SU-DHL-6 (cell line): ENCODE measurements around the gene SLC25A12.

ENCODE experiments used
- EZH2phosphoT487 ChIP-seq: fragments of 200-600 bp; sonication (generic), shearing (Covaris generic); conservative IDR thresholded peaks from 2 replicates; pipeline ENCODE4 v1.6.1; 2018; ENCODE audit warnings: mild to moderate bottlenecking, antibody characterized with exemption, low read length, moderate library complexity, mixed read lengths
- TF ChIP-seq, protein P1 (sequence below): fragments of 200-600 bp; sonication (generic); IDR thresholded peaks from one replicate; pipeline ENCODE4 v1.5.1; 2017; ENCODE audit warnings: antibody characterized with exemption, mild to moderate bottlenecking, low read length, moderate library complexity; ENCODE audit not compliant: insufficient read depth, poor library complexity, severe bottlenecking

DNA sequence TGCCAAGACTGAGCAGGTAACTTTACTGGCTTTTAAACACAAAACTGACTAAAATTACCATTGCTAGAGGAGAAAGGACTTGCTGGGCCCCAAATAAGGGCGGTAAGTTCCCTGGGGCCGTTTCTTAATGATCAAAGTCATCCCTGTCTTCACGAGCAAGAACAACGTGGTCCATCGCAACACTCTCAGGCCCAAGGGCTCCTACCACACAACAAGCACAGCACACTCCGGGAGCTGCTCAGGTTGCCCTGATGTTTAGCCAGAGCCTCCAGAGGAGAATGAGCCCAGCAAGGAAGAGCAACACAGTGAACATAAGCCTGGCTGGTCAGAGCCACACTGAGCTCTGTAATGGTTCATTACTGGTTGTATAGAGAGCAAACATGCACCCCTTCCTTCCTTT is 104.1 kb downstream of the SLC25A12 start:
- TF ChIP-seq, protein P1, sequence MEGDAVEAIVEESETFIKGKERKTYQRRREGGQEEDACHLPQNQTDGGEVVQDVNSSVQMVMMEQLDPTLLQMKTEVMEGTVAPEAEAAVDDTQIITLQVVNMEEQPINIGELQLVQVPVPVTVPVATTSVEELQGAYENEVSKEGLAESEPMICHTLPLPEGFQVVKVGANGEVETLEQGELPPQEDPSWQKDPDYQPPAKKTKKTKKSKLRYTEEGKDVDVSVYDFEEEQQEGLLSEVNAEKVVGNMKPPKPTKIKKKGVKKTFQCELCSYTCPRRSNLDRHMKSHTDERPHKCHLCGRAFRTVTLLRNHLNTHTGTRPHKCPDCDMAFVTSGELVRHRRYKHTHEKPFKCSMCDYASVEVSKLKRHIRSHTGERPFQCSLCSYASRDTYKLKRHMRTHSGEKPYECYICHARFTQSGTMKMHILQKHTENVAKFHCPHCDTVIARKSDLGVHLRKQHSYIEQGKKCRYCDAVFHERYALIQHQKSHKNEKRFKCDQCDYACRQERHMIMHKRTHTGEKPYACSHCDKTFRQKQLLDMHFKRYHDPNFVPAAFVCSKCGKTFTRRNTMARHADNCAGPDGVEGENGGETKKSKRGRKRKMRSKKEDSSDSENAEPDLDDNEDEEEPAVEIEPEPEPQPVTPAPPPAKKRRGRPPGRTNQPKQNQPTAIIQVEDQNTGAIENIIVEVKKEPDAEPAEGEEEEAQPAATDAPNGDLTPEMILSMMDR: no peak
- no peak for TF ChIP-seq EZH2phosphoT487
